Ovary (tissue), 9 donors: Measurements from ENCODE around the gene FXR1. TPM values are rescaled to one million over a fixed set of nuclear protein-coding genes. Genes with fewer than 3 reads are reported as not detected.

ENCODE experiments used
- DNase-seq, 5 donors: peaks; one replicate each; pipeline ENCODE4 v3.0.0-alpha.2; 2019 to 2020
- H3K27ac ChIP-seq, 2 donors: fragments of 200-600 bp; one replicate each; pipeline versions ENCODE4 v1.5.1 to v1.8.0; 2019 to 2022
- H3K27me3 ChIP-seq: fragments of 200-600 bp; one replicate; pipeline ENCODE4 v1.8.0; 2022
- H3K36me3 ChIP-seq: fragments of 200-600 bp; sonication (generic); one replicate; pipeline ENCODE4 v1.5.1; 2019
- H3K4me1 ChIP-seq: one replicate; pipeline ENCODE4 v1.8.1; 2013; ENCODE audit warnings: mild to moderate bottlenecking, moderate library complexity; ENCODE audit not compliant: insufficient read depth
- H3K4me3 ChIP-seq: fragments of 200-600 bp; sonication (generic); one replicate; pipeline ENCODE4 v1.5.1; 2017
- H3K9me3 ChIP-seq, 2 donors: fragments of 200-600 bp in 1 of 2; sonication (generic) in 1 of 2; one replicate each; pipeline versions ENCODE4 v1.5.1 to v1.8.1; 2013 to 2019; ENCODE audit warnings: mild to moderate bottlenecking in 1 of 2, moderate library complexity in 1 of 2
- CTCF ChIP-seq, 3 donors: fragments of 450-650 bp in 2 of 3; fragments of 200-600 bp in 1 of 3; IDR thresholded peaks; one replicate each; pipeline versions ENCODE4 v1.5.1 to v1.8.0; 2016 to 2022; ENCODE audit warnings: antibody characterized with exemption in 3 of 3, mild to moderate bottlenecking in 1 of 3
- EP300 ChIP-seq: sonication (generic); formaldehyde crosslinking; IDR thresholded peaks from one replicate; pipeline ENCODE4 v1.6.1; 2017; ENCODE audit warnings: antibody characterized with exemption
- POLR2A ChIP-seq: fragments of 450-650 bp; IDR thresholded peaks from one replicate; pipeline ENCODE4 v1.6.1; 2017; ENCODE audit warnings: antibody characterized with exemption, mild to moderate bottlenecking, moderate library complexity
- WGBS, 3 donors: extraction: QIAGEN DNeasy Blood & Tissue Kit in 1 of 3; methylation state at CpG; one replicate each; pipeline versions ENCODE4 v1.1.5 to v1.1.7; 2013 to 2017; 5-methylcytosine and 5-hydroxymethylcytosine counted together
- intact Hi-C, 4 donors: fragments of 100-400 bp; cut with DNase I; formaldehyde crosslinking; loops; one replicate each; pipeline versions ENCODE4 v1.11.0 to v1.15.1; 2022 to 2023
- polyA plus RNA-seq, 2 donors: library from polyadenylated mRNA; stranded (reverse); fragments of 200-250 nt in 1 of 2; fragments of 350-450 nt in 1 of 2; fragmentation: Illumina TruSeq in 1 of 2; extraction: RNeasy Lipid Tissue Mini Kit (QIAGEN cat#74804) in 1 of 2; gene quantifications; one replicate each; pipeline ENCODE4 v1.2.3, GENCODE V29; 2013 to 2014
- total RNA-seq, 7 donors: library from RNA; depleted of rRNA in 2 of 7; stranded (reverse); fragments of >200 nt in 2 of 7; fragmentation: NEBNext Ultra II Directional in 3 of 7; extraction: Animal tissue kit (Norgen Biotek cat#: 25700) in 3 of 7; gene quantifications; one replicate each; pipeline versions ENCODE4 v1.1.0 to v1.2.4, GENCODE V29; 2016 to 2023
- donor health status: DM: no; HTN: no; CAD: no; lungs with moderate emphysema.
- donor health status: DM: no; HTN: no; CAD: no.
- donor health status: Bipolar disorder and iron deficiency.
- donor health status: DM: yes; HTN: yes; CAD: no.
- donor health status: DM: no; HTN: no; CAD: no.
- donor health status: DM: yes; HTN: yes; CAD: no.

The FXR1 gene
- total and polyA plus RNA-seq, 9 donors: 102 to 176 (median 117) TPM

GRCh38 chr3:180875124-180875698 lies 37.3 kb upstream of the FXR1 start:
- intact Hi-C loops: no loop called here
- Histone ChIP-seq H3K4me1 (peaks cover 4% of the 10 kb centered on the region), H3K27ac (no peak overlapping the region), H3K36me3 (no peaks in the 10 kb centered on the region), H3K4me3 (no peak overlapping the region), H3K9me3 (no peaks in the 10 kb centered on the region), H3K27me3 (no peaks in the 10 kb centered on the region)
- DNase-seq: no peak
- 61 to 65% (median 63%) methylated on average over 2 of the region's 2 CpGs for whole genome bisulfite sequencing, 3 donors
- TF ChIP-seq POLR2A: no peak
- TF ChIP-seq CTCF (IDR thresholded peaks at IDR 0.05): no peak
- TF ChIP-seq EP300: no peak

GRCh38 chr3:180881065-180881801 lies 31.2 kb upstream of the FXR1 start:
- Histone ChIP-seq H3K4me1 (no peaks in the 10 kb centered on the region), H3K36me3 (no peaks in the 10 kb centered on the region), H3K27me3 (no peaks in the 10 kb centered on the region), H3K9me3 (no peaks in the 10 kb centered on the region), H3K27ac (no peak overlapping the region), H3K4me3 (no peak overlapping the region)
- intact Hi-C loops: no loop called here
- DNase-seq: no peak
- 84 to 88% (median 86%) methylated on average over 15 of the region's 15 CpGs for WGBS, 3 donors
- TF ChIP-seq EP300 (no peak), POLR2A (no peak), CTCF (IDR thresholded peaks at IDR 0.05) (no peak)

GRCh38 chr3:180882115-180882514 lies 30.4 kb upstream of the FXR1 start:
- Histone ChIP-seq H3K4me1 (no peaks in the 10 kb centered on the region), H3K4me3 (no peak overlapping the region), H3K9me3 (no peaks in the 10 kb centered on the region), H3K27ac (no peak overlapping the region), H3K36me3 (no peaks in the 10 kb centered on the region), H3K27me3 (no peaks in the 10 kb centered on the region)
- DNase-seq: no peak
- WGBS, 3 donors: 77 to 87% (median 85%) methylated on average over 4 of the region's 4 CpGs
- intact Hi-C loops: no loop called here
- TF ChIP-seq POLR2A (no peak), EP300 (no peak), CTCF (IDR thresholded peaks at IDR 0.05) (no peak)

- intact Hi-C loops: no loop called here
- 77 to 87% (median 78%) methylated on average over 6 of the region's 6 CpGs for WGBS, 3 donors
- Histone ChIP-seq H3K4me1 (no peaks in the 10 kb centered on the region), H3K27me3 (no peaks in the 10 kb centered on the region), H3K27ac (no peak overlapping the region), H3K36me3 (no peaks in the 10 kb centered on the region), H3K4me3 (no peak overlapping the region), H3K9me3 (no peaks in the 10 kb centered on the region)
- no peak for TF ChIP-seq EP300
- no peak for TF ChIP-seq CTCF (IDR thresholded peaks at IDR 0.05)
- no peak for DNase-seq
These were observed 23.4 kb upstream of the FXR1 start for GRCh38 chr3:180888992-180889560.
